Fibroblast of skin of right biceps (primary cell): ENCODE measurements around the gene PSAT1.

Source experiments
- DNase-seq: peaks from one replicate; pipeline ENCODE4 v3.0.0-alpha.2; 2013

Gene PSAT1

GRCh38 chr9:78292716-78293497 lies 4.0 kb upstream of the PSAT1 start:
- no peak for DNase-seq

GRCh38 chr9:78294290-78295176 lies 2.4 kb upstream of the PSAT1 start:
- no peak for DNase-seq

- DNase-seq, result no peak
Measured at GRCh38 chr9:78295177-78295575, 1.7 kb upstream of the PSAT1 start.

DNA sequence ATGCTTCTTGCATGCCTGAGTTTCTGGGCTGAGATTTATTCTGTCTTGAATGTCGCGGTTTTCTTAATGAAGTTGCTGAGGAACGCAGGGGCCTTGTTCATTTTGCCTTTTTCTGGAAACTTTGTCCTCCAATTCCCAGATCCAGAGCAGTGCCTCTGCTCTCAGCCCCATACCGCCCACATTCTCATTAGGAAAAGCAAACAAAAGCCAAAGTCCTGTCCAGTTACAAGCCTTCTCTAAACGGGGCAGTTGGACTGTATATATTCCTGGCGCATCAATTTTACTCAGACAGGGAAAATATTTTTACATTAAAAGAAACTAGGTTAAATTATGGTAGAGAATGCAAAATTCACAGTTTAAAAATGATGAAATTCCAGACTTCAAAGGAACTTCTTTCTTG lies 1.2 kb upstream of the PSAT1 start:
- DNase-seq, result no peak

DNA sequence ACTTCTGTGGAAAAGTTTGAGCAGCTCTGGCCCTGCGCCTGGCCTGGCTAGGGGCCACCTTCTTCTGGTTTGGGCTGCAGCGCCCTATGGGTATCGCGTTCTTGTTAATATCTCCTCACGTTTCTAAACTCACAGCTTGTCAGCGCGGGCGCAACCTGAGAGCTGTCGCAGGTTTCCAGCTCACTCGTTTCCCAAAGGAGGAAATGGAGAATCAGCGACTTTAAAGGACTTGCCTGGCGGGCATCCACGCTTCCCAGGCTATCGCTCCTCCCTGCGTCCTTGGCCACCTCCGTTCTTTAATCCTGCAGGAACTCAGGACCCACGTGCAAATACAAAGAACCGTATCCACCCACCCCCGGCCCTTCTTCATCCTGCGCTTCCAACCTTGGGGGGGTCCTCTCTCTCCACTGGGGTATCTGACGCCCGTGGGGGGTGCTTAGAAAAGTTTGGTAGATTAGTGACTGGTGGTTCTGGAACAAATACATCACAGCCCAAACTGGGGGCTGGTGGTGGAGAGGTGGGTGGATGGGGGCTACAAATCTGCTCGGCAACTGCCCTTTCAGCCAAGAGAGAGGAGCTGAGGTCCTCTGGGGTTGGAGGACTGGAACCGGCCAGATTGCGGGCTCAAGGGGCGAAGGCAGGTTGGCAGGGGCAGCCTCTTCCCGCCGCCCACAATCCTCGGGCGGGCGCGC lies 578 bp upstream of the PSAT1 start:
- DNase-seq, result peak; percentile 68

- peak; percentile 56 for DNase-seq
Measured at GRCh38 chr9:78297672-78297961, 692 bp downstream of the PSAT1 start.

GRCh38 chr9:78298046-78298765 lies 1.3 kb downstream of the PSAT1 start:
- DNase-seq, result no peak

GRCh38 chr9:78300209-78300608 lies 3.3 kb downstream of the PSAT1 start:
- DNase-seq, result no peak

DNA sequence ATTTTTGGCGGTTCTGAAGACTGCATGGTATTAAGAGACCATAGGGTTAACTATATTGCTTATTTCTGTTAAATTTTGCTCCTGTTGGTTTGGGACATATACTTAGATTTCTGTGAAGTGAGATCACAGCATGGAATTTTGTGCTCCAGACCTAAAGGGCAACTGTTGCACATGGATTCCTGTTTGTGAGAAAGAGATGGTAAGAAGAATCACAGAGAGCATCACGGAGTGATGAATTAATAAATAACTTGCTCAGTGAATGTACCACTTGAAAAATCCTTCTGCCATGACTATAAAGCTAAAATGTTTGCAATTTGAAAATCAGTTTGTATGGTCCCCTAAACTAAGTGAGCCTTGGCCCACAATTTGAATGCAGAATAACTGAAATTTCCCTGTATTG lies 4.5 kb downstream of the PSAT1 start:
- no peak for DNase-seq

DNA sequence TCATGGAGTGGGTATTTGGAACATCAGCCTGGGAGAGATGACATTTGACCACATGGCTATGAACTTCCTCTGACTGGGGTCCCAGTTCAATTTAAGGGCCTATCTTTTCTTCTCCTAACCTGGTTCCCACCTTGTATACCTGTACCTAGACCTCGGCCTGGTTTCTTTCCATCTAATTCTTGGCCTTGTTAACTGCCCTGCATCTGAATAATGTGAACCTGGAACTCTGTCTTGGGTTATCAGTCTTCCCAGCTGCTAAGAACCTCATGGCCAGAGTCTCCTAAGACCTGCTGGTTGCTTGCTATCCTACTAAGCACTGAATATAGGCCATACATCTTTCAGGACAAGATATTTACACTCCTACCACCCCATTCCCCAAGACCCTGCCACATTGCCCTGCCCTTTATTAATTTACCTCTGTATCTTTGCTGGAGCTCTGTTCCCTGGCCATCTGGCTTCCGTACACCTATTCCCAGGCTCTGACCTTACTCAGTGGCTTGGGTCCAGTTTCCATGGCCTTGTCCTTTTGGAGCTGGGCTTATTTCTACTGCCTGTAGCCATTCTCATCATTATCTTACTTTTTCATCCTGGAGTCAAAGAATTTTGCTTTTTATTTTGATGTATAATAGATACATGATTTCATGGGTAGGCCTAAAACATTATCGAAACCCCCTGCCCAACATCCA lies 6.6 kb downstream of the PSAT1 start:
- DNase-seq, result no peak

- no peak for DNase-seq
Measured at GRCh38 chr9:78304357-78304756, 7.4 kb downstream of the PSAT1 start.

- DNase-seq, result no peak
Measured at GRCh38 chr9:78306222-78307076, 9.5 kb downstream of the PSAT1 start.

GRCh38 chr9:78307360-78307759 lies 10.4 kb downstream of the PSAT1 start:
- no peak for DNase-seq

- no peak for DNase-seq
Measured at GRCh38 chr9:78309066-78309465, 12.1 kb downstream of the PSAT1 start.

DNA sequence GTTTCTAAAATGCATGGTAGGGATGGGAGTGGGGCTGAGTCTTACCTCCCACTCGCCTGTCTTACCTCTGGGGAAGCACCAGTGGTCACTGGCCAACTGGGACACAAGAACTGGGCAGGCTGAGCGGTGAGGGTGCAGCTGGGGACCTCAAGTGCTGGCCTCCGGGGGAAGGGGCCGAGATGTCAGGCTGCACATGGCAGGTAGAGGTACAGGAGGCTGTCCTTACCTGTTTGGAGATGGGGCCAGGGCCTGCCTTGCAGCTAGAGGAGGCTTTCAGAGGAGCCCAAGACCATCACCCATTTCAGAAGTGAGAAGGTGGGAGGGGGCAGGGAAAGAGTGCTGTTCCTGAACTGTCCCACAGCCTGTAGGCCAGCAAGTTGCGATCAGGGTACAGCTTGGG lies 14.2 kb downstream of the PSAT1 start:
- DNase-seq, result no peak

- no peak for DNase-seq
Measured at GRCh38 chr9:78311886-78312524, 15.1 kb downstream of the PSAT1 start.

DNA sequence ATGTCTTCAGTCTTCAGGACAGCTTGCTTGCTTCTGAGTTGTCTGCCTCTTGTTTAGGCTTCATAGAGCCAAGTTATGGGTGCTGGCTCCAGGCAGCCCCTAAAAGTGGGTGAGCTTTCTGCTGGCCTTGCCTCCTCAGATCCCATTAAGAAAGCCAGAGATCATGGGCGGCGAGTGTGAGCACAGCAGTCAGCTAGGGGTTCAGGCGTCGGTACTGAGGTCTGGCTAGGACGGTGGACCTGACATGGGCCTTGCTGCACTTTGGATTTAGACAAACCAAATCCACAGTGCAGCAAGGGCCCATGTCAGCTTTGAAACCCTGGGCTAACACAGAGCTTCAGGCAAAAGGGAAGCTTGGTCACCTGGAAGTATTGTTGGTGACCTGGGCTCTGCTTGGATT lies 17.6 kb downstream of the PSAT1 start:
- no peak for DNase-seq

GRCh38 chr9:78314953-78315870 lies 18.3 kb downstream of the PSAT1 start:
- peak; percentile 48 for DNase-seq

GRCh38 chr9:78316166-78316892 lies 19.4 kb downstream of the PSAT1 start:
- DNase-seq, result no peak
